ENCODE data around the gene NRDC. TPM values are rescaled to one million over a fixed set of nuclear protein-coding genes. Genes with fewer than 3 reads are reported as not detected.
A peak's percentile ranks its signal among the peaks of the same experiment; 100 is the strongest.

The NRDC gene
- total and polyA plus RNA-seq, 2 experiments from 2014 or later = 129 to 217 TPM

DNA sequence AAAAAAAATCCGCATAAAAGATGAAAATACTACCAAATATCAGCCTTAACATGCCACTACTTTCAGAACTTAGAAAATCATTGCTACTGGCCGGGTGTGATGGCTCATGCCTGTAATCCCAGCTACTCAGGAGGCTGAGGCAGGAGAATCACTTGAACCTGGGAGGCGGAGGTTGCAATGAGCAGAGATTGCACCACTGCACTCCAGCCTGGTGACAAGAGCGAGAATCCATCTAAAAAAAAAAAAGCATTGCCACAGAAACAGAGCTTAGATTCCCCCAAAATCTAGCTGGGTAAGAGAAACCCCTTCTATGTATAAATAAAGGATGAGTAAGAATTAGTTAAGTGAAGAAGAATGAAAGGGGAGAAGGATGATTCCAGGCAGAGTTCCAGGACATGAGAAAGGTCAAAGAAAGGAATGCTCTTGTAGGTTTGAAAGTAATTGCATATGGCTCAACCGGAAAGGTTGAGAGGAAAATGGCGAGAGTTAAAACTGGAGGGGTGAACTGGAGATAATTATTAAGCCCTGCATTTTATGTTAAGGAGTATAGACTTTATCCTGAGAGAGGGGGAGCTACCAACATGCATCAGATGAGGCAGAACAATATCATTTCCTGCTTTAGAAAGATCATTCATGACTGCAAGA, 19.7 kb upstream of the NRDC start:
- Histone ChIP-seq H3K4me3 (no peak overlapping the region), H3F3A (replicated peaks; ENCODE audit: low read depth) (no peaks in the 10 kb centered on the region), H3K9me2 (ENCODE audit: insufficient read depth) (no peaks in the 10 kb centered on the region), H3K79me2 (replicated peaks; ENCODE audit: insufficient read depth) (no peaks in the 10 kb centered on the region), H3K4me1 (ENCODE audit: insufficient read depth) (no peaks in the 10 kb centered on the region), H3K4me2 (no peak overlapping the region), H4K20me1 (replicated peaks; ENCODE audit: insufficient read depth) (no peaks in the 10 kb centered on the region), H3K27ac (ENCODE audit: low read depth) (peak overlapping the region; percentile 81), H3K36me3 (ENCODE audit: insufficient read depth) (no peaks in the 10 kb centered on the region), H3K27me3 (ENCODE audit: insufficient read depth) (no peaks in the 10 kb centered on the region), H2AFZ (peak overlapping the region; percentile 11; the same call in 1 of the 2 replicates)
- no peaks in the 10 kb centered on the region for H3K9me3 Mint-ChIP-seq
- H3K27ac Mint-ChIP-seq = peak overlapping the region; percentile 0; the same call in 1 of the 2 replicates
- no peak overlapping the region for H3K4me3 Mint-ChIP-seq
- no peaks in the 10 kb centered on the region for H3K36me3 Mint-ChIP-seq (ENCODE audit: low read depth)
- ATAC-seq = no peak
- no peak for DNase-seq (ENCODE audit: low spot score)
- TF ChIP-seq CREB1 (CRISPR knock-in tag; IDR thresholded peaks at IDR 0.05; ENCODE audit: low read depth) (no peak), ZNF114 (CRISPR knock-in tag; IDR thresholded peaks at IDR 0.05) (no peak), NANOG (IDR thresholded peaks at IDR 0.05; ENCODE audit: borderline replicate concordance) (no peak), ZNF331 (CRISPR knock-in tag; IDR thresholded peaks at IDR 0.05; ENCODE audit: low read depth) (no peak), STAT1 (IDR thresholded peaks at IDR 0.05; ENCODE audit: unreplicated experiment) (no peak), EZH2 (IDR thresholded peaks at IDR 0.05; ENCODE audit: low read depth, unreplicated experiment) (no peak), JUNB (IDR thresholded peaks at IDR 0.05; ENCODE audit: unreplicated experiment) (no peak), POLR2AphosphoS5 (IDR thresholded peaks at IDR 0.05; ENCODE audit: low read depth) (no peak), EZH2phosphoT487 (IDR thresholded peaks at IDR 0.05; ENCODE audit: unreplicated experiment) (no peak)
- TF ChIP-seq, protein P1, sequence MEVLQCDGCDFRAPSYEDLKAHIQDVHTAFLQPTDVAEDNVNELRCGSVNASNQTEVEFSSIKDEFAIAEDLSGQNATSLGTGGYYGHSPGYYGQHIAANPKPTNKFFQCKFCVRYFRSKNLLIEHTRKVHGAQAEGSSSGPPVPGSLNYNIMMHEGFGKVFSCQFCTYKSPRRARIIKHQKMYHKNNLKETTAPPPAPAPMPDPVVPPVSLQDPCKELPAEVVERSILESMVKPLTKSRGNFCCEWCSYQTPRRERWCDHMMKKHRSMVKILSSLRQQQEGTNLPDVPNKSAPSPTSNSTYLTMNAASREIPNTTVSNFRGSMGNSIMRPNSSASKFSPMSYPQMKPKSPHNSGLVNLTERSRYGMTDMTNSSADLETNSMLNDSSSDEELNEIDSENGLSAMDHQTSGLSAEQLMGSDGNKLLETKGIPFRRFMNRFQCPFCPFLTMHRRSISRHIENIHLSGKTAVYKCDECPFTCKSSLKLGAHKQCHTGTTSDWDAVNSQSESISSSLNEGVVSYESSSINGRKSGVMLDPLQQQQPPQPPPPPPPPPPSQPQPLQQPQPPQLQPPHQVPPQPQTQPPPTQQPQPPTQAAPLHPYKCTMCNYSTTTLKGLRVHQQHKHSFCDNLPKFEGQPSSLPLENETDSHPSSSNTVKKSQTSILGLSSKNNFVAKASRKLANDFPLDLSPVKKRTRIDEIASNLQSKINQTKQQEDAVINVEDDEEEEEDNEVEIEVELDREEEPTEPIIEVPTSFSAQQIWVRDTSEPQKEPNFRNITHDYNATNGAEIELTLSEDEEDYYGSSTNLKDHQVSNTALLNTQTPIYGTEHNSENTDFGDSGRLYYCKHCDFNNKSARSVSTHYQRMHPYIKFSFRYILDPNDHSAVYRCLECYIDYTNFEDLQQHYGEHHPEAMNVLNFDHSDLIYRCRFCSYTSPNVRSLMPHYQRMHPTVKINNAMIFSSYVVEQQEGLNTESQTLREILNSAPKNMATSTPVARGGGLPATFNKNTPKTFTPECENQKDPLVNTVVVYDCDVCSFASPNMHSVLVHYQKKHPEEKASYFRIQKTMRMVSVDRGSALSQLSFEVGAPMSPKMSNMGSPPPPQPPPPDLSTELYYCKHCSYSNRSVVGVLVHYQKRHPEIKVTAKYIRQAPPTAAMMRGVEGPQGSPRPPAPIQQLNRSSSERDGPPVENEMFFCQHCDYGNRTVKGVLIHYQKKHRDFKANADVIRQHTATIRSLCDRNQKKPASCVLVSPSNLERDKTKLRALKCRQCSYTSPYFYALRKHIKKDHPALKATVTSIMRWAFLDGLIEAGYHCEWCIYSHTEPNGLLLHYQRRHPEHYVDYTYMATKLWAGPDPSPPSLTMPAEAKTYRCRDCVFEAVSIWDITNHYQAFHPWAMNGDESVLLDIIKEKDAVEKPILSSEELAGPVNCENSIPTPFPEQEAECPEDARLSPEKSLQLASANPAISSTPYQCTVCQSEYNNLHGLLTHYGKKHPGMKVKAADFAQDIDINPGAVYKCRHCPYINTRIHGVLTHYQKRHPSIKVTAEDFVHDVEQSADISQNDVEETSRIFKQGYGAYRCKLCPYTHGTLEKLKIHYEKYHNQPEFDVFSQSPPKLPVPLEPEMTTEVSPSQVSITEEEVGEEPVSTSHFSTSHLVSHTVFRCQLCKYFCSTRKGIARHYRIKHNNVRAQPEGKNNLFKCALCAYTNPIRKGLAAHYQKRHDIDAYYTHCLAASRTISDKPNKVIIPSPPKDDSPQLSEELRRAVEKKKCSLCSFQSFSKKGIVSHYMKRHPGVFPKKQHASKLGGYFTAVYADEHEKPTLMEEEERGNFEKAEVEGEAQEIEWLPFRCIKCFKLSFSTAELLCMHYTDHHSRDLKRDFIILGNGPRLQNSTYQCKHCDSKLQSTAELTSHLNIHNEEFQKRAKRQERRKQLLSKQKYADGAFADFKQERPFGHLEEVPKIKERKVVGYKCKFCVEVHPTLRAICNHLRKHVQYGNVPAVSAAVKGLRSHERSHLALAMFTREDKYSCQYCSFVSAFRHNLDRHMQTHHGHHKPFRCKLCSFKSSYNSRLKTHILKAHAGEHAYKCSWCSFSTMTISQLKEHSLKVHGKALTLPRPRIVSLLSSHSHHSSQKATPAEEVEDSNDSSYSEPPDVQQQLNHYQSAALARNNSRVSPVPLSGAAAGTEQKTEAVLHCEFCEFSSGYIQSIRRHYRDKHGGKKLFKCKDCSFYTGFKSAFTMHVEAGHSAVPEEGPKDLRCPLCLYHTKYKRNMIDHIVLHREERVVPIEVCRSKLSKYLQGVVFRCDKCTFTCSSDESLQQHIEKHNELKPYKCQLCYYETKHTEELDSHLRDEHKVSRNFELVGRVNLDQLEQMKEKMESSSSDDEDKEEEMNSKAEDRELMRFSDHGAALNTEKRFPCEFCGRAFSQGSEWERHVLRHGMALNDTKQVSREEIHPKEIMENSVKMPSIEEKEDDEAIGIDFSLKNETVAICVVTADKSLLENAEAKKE (CRISPR knock-in tag; IDR thresholded peaks at IDR 0.05) = no peak
- TF ChIP-seq, protein P2, sequence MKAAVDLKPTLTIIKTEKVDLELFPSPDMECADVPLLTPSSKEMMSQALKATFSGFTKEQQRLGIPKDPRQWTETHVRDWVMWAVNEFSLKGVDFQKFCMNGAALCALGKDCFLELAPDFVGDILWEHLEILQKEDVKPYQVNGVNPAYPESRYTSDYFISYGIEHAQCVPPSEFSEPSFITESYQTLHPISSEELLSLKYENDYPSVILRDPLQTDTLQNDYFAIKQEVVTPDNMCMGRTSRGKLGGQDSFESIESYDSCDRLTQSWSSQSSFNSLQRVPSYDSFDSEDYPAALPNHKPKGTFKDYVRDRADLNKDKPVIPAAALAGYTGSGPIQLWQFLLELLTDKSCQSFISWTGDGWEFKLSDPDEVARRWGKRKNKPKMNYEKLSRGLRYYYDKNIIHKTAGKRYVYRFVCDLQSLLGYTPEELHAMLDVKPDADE (IDR thresholded peaks at IDR 0.05) = no peak
- TF ChIP-seq, protein P3, sequence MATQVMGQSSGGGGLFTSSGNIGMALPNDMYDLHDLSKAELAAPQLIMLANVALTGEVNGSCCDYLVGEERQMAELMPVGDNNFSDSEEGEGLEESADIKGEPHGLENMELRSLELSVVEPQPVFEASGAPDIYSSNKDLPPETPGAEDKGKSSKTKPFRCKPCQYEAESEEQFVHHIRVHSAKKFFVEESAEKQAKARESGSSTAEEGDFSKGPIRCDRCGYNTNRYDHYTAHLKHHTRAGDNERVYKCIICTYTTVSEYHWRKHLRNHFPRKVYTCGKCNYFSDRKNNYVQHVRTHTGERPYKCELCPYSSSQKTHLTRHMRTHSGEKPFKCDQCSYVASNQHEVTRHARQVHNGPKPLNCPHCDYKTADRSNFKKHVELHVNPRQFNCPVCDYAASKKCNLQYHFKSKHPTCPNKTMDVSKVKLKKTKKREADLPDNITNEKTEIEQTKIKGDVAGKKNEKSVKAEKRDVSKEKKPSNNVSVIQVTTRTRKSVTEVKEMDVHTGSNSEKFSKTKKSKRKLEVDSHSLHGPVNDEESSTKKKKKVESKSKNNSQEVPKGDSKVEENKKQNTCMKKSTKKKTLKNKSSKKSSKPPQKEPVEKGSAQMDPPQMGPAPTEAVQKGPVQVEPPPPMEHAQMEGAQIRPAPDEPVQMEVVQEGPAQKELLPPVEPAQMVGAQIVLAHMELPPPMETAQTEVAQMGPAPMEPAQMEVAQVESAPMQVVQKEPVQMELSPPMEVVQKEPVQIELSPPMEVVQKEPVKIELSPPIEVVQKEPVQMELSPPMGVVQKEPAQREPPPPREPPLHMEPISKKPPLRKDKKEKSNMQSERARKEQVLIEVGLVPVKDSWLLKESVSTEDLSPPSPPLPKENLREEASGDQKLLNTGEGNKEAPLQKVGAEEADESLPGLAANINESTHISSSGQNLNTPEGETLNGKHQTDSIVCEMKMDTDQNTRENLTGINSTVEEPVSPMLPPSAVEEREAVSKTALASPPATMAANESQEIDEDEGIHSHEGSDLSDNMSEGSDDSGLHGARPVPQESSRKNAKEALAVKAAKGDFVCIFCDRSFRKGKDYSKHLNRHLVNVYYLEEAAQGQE (IDR thresholded peaks at IDR 0.05; ENCODE audit: unreplicated experiment) = no peak
- TF ChIP-seq, protein P4, sequence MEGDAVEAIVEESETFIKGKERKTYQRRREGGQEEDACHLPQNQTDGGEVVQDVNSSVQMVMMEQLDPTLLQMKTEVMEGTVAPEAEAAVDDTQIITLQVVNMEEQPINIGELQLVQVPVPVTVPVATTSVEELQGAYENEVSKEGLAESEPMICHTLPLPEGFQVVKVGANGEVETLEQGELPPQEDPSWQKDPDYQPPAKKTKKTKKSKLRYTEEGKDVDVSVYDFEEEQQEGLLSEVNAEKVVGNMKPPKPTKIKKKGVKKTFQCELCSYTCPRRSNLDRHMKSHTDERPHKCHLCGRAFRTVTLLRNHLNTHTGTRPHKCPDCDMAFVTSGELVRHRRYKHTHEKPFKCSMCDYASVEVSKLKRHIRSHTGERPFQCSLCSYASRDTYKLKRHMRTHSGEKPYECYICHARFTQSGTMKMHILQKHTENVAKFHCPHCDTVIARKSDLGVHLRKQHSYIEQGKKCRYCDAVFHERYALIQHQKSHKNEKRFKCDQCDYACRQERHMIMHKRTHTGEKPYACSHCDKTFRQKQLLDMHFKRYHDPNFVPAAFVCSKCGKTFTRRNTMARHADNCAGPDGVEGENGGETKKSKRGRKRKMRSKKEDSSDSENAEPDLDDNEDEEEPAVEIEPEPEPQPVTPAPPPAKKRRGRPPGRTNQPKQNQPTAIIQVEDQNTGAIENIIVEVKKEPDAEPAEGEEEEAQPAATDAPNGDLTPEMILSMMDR (conservative IDR thresholded peaks at IDR 0.05; ENCODE audit: low read depth in 2 of 2) = no peak
- peaks cover 3% of the 10 kb centered on the region; the same call in 1 of the 3 replicates for H3K4me1 Mint-ChIP-seq
- H3K27me3 Mint-ChIP-seq (ENCODE audit: insufficient read depth, low read depth, poor library complexity) = no peaks in the 10 kb centered on the region

All from GM23338 (cell line).